ENCODE results near the gene FBXL4.

- TF ChIP-seq POLR2A (IDR thresholded peaks at IDR 0.05), result no peak
- no peak for TF ChIP-seq CTCF (IDR thresholded peaks at IDR 0.05)
Observed at GRCh38 chr6:98995116-98995515, 47.4 kb upstream of the FBXL4 start.
